Retinal pigment epithelial cell (primary cell): ENCODE measurements around the gene MYH9.
"Not testable (repeated sequence)": the region's sequence is repeated elsewhere in the genome, so short reads cannot be mapped to it uniquely, and the experiment has no call there.

Experiments
- DNase-seq: peaks from one replicate; pipeline ENCODE4 v3.0.0-alpha.2; 2010; ENCODE audit warnings: low read depth
- H3K4me3 ChIP-seq: 2 replicates; pipeline ENCODE4 v1.5.1; 2011; ENCODE audit warnings: mild to moderate bottlenecking, low read length, control low read depth, moderate library complexity
- TF ChIP-seq, protein P1 (sequence below): conservative IDR thresholded peaks from 2 replicates; pipeline ENCODE4 v1.5.1; 2011; ENCODE audit warnings: low read depth, low read length, control low read depth, inconsistent platforms

The MYH9 gene

DNA sequence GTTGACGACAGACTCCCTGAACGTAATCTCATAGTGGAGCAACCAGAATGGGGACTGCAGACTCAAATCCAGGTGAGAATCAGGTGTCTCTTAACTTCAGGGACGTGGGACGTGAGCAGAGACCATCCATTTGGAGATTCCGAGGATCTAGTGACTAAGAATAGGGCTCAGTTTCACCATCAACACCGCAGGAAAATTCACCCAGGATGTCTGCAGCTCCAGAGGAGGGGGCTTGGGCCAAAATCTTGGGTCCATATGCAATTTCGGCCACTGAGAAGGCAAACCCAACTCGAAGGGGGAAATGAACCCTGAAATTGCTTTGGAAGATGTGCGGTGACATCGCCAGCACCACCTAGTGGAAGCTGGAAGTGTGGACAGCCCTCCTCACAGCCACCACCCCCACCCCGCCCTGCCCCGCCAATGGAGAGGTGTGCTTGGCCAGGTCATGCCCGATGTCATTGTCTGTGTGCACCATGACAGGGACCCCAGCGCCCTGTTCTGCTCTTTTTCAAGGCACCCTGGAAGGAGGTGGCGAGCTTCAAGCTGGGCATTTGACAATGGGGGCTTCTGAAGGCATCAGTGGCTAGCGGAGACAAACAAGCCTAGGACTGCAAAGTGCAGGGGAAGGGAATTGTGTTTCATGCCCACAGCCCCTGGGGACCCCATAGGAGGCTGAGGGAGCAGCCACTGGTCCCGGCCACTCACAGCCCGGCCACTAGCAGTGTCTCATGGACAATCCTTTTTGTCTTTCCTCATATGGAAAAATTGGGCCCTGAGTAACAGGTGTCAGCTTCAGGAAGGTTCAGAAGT lies 110.1 kb downstream of the MYH9 start:
- no peak overlapping the region for H3K4me3 ChIP-seq
- TF ChIP-seq, protein P1, sequence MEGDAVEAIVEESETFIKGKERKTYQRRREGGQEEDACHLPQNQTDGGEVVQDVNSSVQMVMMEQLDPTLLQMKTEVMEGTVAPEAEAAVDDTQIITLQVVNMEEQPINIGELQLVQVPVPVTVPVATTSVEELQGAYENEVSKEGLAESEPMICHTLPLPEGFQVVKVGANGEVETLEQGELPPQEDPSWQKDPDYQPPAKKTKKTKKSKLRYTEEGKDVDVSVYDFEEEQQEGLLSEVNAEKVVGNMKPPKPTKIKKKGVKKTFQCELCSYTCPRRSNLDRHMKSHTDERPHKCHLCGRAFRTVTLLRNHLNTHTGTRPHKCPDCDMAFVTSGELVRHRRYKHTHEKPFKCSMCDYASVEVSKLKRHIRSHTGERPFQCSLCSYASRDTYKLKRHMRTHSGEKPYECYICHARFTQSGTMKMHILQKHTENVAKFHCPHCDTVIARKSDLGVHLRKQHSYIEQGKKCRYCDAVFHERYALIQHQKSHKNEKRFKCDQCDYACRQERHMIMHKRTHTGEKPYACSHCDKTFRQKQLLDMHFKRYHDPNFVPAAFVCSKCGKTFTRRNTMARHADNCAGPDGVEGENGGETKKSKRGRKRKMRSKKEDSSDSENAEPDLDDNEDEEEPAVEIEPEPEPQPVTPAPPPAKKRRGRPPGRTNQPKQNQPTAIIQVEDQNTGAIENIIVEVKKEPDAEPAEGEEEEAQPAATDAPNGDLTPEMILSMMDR, result peak; percentile 82
- no peak for DNase-seq

DNA sequence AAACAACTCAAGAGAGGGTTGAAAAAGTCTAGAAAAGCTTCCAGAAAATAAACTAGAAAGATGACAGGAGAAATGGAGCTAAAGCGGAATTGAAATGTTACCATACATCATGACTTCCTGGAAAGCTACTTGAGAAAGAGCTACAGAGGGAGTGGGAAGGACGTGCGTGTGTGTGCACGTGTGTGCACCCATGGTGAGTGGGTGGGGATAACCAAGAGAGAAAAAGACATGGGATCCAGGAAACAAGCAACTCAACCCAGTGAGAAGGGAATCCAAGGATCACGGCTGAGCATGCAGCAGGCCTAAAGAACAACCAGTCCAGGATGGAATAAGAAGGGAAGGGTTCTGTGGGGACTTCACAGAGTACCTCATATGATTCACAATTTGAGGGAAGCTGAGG lies 113.2 kb downstream of the MYH9 start:
- H3K4me3 ChIP-seq, result no peak overlapping the region
- no peak for DNase-seq
- TF ChIP-seq, protein P1, result no peak

DNA sequence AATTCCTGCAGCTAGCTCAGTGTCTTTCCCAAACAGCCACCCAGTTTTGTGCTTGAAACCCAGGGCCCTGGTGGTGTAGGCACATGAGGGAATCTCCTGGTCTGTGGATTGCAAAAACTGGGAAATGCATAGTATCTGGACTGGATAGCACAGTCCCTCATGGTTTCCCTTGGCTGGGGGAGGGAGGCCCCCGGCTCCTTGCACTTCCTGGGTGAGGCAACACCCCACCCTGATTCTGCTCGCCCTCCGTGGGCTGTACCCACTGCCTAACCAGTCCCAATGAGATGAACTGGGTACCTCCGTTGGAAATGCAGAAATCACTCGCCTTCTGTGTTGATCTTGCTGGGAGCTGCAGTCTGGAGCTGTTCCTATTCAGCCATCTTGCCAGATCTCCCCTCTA lies 115.8 kb downstream of the MYH9 start:
- not testable (repeated sequence) for H3K4me3 ChIP-seq, DNase-seq

DNA sequence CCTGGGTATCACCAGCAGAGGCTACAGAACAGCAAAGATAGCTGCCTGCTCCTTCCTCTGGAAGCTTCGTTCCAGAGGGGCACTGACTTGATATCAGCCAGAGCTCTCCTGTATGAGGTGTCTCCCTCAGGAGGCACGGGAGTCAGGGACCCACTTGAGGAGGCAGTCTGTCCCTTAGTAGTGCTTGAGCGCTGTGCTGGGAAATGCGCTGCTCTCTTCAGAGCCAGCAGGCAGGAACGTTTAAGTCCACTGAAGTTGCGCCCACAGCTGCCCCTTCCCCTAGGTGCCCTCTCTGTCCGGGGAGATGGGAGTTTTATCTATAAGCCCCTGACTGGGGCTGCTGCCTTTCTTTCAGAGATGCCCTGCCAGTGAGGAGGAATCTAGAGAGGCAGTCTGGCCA lies 116.5 kb downstream of the MYH9 start:
- not testable (repeated sequence) for DNase-seq, H3K4me3 ChIP-seq

DNA sequence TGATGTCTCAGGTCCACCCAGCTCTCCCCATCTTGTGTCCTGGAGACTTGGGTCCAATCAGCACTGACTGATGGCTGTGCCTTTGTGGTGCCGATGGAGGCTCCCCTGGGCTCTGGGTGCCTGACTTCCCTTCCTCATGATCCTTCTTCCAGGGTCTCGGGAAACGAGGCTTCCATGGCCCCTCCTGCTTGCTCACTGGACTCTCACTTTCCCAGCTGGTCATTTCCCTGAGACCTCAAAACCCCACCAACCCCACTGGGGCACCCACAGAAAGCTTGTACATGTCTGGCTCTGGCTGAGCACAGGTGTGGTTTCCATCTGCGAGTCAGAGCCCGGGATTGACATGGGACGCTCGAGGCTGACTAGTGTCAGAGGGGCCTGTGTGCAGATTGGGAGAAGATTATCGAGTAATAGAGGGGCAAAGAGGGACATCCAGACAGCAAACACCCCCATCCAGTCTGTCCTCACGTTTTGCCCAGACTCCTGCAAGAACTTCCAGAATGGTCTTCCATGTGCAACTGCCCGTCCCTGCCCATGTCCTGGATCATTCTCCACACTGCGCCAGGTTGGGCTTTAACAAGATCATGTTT lies 119.8 kb downstream of the MYH9 start:
- TF ChIP-seq, protein P1, result no peak
- no peak for DNase-seq
- H3K4me3 ChIP-seq, result no peak overlapping the region

DNA sequence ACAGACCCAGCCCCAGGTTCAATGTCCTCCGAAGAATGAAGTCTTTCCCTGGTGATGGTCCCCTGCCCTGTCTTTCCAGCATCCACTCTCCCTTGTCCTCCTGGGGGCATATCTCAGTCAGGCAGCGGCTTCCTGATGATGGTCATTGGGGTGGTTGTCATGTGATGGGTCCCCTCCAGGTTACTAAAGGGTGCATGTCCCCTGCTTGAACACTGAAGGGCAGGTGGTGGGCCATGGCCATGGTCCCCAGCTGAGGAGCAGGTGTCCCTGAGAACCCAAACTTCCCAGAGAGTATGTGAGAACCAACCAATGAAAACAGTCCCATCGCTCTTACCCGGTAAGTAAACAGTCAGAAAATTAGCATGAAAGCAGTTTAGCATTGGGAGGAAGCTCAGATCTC lies 120.7 kb downstream of the MYH9 start:
- no peak for DNase-seq
- TF ChIP-seq, protein P1, result no peak
- H3K4me3 ChIP-seq, result no peak overlapping the region

DNA sequence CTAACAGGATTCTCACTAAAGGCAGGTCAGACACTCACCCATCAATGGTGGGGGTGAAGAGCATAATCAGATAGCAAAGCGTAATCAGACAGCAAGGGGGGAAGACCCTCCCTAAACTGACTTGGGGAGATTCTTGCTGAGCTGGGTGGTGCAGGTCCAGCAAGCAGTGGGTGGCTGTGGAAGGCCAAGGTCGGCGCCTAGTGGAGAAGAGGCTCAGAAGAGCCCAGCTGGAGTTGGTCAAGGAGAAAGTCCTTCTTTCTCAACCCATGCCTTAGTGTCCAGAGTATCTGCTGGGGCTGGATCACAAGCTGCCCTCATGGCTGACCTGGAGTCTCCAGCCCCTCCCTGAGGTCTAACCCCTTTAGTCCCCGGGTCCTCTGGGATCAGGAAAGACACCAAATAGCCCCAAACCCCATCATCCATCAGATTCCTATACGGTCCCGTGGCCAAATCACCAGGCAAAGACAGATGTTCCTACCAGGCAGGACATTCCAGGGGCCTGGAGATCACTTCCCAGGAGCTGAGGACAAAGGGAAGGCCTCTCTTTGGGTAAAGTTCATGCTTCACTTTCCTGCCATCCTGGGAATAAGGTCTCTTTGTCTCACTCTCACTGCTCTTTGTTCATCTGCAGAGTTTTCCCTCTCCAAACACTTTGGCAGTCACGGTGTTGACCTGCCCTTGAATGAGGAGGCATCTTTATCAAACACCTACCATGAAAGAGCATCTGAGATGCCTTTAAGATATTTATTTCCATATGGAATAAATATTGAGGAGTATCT lies 123.7 kb downstream of the MYH9 start:
- DNase-seq, H3K4me3 ChIP-seq: not testable (repeated sequence)

DNA sequence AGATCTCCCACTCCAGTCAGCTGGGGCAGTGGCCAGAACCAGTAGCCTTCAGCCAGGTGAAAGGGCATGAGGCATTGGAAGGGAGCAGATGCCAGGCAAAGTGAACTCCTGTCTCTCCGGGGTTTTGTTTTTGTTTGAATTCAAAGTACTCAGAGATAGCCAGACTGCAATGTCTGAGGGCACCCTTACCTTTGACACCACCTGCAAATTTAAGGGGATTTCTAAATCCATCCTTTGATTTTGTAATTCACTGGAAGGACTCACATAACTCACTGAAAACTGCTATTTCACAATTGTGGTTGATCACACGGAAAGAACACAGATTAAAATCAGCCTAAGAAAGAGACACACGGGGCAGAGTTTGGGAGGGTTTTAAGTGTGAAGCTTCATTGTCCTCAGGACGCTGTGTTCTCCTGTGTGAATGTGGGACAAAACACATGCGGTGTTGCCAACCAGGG lies 124.5 kb downstream of the MYH9 start:
- not testable (repeated sequence) for DNase-seq

DNA sequence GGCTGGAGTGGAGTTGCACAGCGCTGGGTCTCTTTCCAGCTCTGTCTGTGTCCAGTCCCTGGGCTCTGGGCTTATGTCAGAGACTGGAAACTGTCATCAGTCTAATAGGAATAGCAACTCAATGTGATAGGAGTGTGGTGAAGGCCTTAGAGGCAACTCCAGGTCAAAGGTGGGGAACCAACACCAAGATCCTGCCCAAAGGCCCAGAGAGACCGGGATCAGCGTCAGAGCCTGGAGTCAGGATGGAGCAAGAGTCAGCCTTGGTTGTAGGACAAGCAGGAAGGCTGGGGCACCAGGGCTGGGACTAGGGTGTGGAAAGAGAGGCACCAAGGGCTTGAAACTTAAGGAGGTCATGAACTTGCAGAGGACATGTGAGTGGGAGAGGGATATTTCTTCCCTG lies 125.5 kb downstream of the MYH9 start:
- DNase-seq, result not testable (repeated sequence)

More for the DNA sequence above, 124.5 kb downstream of the MYH9 start:
- H3K4me3 ChIP-seq, result not testable (repeated sequence)

More for the DNA sequence above, 125.5 kb downstream of the MYH9 start:
- not testable (repeated sequence) for H3K4me3 ChIP-seq
